HG02571 (cell line): ENCODE measurements around the gene MED9.
A peak's percentile ranks its signal among the peaks of the same experiment; 100 is the strongest.
"Not testable (repeated sequence)": the region's sequence is repeated elsewhere in the genome, so short reads cannot be mapped to it uniquely, and the experiment has no call there.

ENCODE experiments used
- ATAC-seq: cut with Tn5 transposase; IDR thresholded peaks from one replicate; pipeline ENCODE4 v1.9.1; 2021; ENCODE audit warnings: mild to moderate bottlenecking, moderate library complexity; ENCODE audit not compliant: unreplicated experiment

Gene MED9, protein sequence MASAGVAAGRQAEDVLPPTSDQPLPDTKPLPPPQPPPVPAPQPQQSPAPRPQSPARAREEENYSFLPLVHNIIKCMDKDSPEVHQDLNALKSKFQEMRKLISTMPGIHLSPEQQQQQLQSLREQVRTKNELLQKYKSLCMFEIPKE

DNA sequence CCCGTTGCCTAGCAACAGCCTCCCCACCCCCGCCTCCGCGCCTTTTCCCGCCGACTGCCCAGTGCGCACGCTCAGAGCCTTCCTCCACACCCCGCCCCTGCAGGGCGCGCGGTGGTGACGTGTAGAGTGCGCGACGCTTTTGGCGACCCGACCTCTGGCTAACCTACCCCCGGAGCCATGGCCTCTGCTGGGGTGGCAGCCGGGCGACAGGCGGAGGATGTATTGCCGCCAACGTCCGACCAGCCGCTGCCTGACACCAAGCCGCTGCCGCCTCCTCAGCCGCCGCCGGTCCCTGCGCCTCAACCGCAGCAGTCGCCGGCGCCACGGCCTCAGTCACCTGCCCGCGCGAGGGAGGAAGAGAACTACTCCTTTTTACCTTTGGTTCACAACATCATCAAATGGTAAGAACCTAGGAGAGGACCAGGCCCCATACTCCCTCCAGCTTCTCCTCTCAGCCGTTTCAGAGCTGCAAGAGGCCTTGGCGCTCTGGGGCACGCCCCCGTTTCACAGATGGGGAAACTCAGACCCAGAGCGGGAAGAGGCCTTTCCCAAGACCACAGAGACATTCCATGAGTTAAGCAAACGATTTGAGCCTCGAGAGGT is at the start of gene MED9:
Gene MED9 (plus strand): TSS at position 136 of the 603 bp plus-strand sequence. CDS start 42 bp downstream, at position 178.
- peak; percentile 77 for ATAC-seq

DNA sequence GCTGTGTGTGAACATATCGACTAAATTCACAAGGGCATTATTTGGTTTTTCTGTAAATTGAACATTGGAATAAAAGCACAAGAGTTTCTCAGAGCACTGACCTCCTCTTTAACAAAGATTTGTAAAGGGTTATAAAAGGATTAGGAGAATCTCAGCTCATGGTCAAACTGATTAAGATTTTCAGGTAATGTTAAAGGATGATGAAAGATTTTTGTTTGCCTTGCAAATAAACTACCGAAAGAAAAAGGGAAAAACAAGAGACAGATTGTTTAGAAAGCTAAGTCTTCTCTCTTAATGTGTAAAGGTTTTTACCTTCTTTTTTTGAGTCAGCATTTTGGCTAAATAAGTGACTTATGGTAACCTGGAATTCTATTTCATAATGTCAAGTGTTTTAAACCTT is 47.6 kb upstream of the MED9 start:
- ATAC-seq = no peak

DNA sequence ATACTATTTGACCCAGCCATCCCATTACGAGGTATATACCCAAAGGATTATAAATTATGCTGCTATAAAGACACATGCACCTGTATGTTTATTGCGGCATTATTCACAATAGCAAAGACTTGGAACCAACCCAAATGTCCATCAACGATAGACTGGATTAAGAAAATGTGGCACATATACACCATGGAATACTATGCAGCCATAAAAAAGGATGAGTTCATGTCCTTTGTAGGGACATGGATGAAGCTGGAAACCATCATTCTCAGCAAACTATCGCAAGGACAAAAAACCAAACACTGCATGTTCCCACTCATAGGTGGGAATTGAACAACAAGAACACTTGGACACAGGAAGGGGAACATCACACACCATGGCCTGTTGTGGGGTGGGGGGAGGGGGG is 45.9 kb upstream of the MED9 start:
- not testable (repeated sequence) for ATAC-seq

DNA sequence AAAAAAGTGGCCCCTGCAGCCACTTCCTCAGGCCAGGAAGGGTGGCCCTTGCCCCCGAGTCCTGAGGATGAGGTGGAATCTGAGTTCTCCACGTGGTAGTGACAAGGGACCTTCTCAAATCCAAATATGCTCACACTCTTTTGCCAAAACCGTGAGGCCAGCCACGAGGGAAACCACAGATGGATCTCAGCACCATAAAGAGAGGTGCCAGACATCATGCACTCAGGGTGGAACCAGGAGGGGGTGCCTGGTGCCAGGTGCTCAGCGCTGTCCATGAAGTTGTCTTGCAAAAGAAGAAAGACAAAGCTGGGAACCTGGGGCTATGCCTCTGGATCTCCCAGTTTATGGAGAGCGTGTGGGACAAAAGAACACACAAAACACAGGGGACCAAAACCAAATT is 45.2 kb upstream of the MED9 start:
- ATAC-seq = no peak

DNA sequence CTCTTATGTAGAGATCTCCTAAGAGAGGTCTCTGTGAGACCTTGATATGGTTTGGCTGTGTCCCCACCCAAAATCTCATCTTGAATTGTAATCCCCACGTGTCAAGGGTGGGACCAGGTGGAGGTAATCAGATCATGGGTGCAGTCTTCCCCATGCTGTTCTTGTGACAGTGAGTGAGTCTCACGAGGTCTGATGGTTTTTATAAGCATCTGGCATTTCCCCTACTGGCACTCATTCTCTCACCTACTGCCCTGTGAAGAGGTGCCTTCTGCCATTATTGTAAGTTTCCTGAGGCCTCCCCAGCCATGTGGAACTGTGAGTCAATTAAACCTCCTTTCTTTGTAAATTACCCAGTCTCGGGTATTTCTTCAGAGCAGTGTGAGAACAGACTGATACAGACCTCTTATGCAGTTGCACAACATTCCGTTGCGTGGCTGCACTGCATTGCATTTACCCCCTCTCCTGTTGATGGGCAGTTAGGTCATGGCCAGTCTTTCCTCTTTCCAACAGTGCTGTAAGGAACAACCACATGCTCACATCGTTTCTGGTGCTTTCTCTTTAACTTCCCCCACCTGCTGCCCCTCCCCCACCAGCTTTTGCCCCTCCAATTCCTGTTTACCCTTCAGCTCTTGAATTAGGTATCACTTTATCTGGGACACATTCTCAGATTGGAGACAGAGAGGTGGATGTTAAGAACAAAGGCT is 43.6 kb upstream of the MED9 start:
- ATAC-seq = no peak

DNA sequence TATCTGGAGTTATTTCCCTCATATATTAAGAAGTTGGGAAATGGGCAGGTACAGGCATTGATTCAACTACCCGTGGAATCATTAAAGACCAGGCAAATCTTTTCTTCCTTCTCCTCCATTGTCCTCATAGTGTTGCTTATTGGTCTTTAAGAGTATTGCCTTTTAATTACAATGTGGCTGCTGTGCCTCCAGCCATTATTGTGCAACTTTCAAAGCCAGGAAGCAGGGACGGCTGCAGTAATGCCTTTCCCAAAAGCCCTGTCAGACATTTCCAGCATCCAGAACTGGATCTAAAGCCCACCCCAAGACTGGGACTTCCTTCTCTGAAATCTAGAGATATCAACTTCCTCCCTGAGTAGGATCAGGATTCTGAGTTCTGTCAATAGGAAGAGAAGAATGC is 42.3 kb upstream of the MED9 start:
- ATAC-seq = no peak

DNA sequence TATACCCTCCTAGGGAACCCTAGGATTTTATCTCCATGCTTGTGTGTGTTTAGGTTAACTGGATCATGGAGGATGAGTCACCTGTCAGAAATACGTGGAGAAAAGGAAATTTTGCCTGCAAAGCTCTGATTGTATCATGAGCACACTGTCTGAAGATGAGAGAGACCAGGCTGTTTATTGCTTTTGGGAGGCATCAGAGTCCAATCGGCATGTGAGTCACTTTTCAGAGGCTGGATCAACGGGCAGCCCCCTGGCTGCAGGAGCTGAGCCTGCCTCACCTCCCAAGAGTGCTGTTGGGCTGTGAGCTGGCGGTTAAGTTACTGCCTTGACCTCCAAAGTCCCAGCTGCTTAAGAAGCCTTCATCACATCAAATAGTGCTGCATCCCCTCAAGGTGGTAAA is 41.5 kb upstream of the MED9 start:
- no peak for ATAC-seq

DNA sequence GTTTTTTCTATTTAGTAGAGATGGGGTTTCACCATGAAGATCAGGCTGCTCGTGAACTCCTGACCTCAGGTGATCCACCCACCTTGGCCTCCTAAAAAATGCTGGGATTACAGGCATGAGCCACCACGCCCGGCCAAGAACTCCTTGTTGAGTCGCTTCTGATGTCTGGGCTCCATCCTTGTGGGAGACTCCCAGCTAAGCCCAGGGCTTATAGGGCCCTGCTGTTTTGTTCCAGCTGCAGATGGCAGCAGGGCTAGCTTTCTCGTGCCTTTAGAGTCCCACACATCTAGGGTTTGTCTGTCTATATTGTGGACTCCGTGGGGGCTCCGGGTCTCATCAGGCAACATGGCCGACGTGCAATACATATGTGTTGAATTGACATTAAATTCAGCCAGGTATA is 39.3 kb upstream of the MED9 start:
- ATAC-seq = no peak

DNA sequence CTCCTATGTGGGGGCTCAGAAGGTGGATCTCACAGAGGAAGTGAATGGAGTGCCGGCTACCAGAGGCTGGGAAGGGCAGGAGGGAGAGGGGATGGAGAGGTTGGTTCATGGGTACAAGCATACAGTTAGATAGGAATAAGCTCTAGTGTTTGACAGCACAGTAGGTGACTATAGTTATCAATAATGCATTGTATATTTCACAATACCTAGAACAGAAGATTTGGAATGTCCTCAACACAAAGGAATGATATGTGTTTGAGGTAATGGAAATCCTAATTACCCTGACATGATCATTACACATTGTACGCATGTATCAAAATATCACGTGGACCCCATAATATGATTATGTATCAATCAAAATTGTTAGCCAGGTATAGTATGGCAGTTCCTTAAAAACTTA is 38.9 kb upstream of the MED9 start:
- no peak for ATAC-seq

DNA sequence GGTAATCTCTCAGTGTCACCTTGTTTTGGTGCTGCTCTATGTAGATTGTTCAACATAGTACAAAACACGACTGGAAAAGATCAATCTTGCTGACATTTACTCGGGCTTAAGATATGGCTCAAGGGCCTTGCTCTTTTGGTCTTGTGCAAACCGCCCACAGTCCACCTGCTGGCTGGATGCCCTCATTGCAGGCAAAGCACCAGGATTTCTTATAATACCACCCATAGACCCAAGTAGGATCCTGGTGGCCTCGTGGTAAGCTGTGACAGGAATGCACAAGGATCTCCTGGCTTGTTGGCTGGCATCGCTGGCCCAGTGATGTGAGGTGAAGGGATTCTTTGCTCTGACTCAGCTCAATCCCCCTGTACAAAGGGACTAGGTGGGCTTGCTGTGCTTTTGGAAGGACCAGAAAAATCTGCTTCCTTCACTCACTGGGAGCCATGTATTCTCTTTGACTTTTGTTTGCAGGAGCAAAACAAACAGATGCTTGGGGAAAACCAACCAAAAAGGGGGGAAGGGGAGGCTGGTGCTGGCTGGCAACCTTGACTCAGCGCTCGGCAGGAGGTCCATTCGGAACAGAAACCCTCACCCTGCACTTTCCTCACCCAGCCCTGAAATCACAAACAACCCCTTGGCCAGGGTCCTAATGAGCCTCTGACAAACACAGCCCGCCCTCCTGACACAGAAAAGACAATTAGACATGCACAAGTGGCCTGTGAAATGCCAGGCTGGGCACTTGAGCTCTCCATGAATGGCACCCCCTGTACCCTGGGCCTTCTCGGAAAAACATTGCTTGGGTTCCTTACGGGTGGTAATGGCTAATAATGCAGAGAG is 36.6 kb upstream of the MED9 start:
- ATAC-seq = no peak

DNA sequence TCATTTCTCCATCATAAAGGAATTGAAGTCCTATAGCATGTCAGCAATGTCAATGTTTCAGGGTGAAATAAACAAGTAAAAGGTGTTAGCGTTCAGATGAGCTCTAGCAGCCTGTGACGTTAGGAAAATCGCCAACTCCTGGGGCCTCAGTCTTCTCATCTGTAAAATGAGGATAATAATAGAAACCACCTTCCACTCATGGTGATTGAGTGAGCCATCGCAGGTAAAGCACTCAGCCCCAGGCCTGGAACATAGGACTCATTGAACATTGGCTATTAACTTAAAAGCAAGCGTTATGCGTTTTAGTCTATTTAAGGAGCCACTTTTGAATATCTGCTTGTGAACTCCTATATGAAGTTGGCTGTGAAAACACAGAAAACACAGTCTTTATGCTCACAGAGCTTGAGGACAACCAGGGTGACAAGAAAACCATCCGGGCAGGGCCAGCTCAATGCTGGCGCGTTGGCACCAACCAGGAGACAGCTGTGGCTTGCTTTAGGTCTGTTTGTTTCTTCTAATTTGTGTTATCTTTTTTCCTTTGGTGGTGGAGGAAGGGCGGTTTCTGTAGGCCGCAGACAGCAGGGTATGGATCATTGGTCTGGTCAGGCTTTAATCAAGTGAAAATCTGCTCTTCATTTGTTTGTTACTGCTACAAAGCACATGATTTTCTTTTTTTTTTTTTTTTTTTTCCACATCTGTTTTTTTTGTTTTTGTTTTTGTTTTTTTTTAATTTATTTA is 35.7 kb upstream of the MED9 start:
- ATAC-seq = no peak

DNA sequence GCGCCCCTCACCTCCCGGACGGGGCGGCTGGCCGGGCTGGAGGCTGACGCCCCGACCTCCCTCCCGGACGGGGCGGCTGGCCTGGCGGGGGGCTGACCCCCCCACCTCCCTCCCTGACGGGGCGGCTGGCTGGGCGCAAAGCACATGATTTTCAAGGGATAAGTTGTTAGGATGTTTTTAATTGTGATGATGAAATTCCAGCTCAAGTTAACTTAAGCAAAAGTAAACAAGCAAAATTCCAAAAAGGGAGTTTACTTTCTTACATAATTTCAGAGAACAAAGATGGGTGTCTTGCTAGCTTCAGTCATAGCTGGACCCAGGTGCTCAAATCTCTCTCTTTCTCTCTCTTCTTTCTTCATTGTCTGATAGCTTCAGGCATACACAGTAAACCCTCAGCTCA is 33.6 kb upstream of the MED9 start:
- ATAC-seq = no peak

DNA sequence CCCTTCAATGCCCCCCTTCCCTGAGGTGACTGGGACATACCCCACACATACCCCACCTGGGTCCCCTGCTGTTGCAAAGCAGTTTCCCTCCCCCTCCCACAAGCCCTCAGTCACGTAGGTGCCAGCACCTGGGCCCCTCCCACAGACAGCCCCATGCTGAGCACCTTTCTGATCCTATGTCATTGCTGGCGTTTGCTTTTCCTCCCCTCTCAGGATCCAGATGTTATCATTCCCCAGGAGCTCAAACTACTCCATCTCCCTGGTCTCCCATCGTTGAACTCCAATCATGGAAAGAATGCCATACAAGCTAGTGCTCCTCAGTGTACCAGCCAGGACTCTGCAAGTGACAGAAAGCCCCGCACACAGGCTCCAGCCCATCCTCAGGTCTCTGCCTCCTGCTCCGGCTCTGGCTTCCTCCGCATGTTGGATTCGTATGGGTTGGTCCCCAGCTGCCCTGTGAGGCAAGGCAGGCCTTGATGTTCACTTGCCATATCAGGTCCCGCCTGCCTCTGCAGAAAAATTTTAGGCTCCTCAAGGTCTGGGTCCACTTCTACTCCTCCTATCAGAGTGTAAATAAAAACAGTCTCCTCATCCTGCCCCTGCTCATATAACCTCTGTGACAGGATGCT is 31.4 kb upstream of the MED9 start:
- ATAC-seq = no peak

DNA sequence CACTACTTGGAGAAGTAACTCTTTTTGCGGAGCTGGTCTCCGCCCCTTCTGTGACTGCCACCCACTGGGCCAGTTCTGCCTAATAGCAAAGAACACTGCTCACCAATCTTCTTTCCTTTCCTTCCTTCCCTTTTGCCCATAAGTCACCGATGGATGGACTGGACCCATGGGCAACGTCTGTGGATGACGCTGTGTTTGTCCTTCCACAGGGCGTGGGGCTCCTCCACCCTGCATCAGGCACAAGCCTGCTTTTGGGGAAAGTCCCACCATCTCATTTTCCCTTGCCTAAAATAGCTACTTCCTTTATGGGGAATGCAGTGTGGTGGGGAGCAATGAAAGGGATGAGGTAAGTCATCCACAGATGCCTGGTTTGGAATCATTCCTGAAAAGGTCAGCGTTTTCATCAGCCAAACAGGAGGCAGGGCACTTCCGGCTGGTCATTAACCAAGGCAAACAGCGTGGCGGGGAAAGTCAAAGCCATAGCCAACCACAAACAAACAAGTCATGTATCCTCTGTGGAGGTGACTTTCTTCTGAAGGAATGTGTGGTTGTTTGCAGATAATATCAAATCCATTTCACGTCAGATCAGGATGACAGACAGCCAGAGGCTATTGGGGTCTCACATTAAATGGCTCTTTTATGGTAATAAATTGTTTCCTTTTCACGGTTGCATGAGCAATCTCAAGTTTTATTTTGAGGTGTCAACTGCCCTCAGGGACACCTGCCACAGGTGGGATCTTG is 30.7 kb upstream of the MED9 start:
- no peak for ATAC-seq

DNA sequence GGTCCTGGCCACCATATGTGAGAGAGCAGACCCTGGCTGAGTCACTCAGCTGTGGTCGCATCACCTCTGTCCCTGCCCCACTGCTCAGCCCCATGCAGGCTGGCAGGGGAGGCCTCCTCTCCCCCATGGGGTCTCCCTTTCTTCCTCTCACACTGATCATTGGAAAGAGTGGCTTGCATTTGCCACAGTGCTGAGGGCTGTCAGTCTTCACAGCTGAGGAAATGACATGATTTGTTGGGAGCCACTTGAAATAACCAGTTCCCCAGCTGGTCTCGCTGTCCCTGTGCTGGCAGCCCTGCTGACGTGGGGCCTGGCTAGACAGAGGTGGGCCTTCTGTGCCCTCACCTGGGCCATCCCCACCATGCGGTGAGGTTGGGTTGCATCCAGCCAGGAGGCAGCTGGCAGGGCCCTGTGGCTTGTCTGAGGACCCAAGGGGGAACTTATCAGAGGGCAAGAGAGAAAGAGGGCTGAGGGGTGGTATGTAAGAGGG is 30.1 kb upstream of the MED9 start:
- ATAC-seq = no peak

DNA sequence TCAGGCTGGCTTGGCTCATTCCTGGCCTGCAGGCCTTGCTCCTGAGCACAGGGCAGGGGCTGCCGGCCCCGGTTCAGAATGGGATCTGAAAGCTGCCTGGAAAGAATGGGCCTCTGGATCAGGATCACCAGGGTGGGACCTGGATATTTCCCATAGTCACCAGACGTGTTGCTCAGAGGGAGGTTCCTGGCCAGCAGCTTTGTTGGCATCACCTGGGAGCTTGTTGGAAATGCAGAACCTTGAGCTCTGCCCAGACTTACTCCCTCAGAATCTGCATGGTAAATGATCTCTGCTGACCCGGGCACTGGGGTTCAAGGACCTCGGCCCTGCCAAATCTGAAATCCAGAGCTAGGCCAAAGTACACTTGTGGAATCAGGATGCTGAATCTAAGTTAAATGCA is 29.5 kb upstream of the MED9 start:
- ATAC-seq = no peak

DNA sequence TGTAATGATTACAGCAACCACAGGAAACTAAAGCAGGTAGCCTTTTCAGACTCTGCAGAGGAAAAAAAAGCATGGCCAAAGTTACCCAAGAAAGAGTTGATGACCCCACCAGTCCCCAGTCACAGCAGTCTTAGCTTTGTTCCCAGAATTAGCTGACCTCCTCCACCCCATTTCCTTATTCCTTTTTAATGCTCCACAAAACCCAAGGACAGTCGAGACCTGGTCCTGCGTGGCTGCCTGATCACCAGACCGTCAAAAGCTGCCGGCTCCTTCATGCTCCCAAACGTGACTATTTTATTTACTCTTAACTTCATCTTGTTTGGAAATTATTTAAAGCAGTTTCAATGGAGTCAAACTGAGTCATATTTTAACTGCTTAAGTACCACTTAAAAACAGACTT is 28.7 kb upstream of the MED9 start:
- ATAC-seq = no peak

DNA sequence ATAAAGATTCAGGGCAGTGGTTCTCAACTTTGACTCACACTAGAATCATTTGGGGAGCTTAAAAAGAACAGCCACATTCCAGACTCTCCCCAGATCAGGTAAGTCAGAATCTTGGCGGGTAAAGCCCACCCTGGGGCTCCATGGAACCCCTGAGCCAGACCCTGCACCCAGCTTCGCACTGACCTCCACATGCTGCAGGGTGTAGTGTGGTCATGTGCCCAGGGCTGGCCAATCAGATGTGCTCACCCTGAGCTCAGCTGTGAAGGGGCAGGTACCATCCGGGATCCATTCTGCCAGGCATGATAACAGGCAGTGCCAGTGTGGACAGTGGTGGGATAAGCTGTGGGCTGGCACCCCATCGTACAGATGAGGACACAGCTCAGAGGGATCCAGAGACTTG is 28.1 kb upstream of the MED9 start:
- no peak for ATAC-seq

DNA sequence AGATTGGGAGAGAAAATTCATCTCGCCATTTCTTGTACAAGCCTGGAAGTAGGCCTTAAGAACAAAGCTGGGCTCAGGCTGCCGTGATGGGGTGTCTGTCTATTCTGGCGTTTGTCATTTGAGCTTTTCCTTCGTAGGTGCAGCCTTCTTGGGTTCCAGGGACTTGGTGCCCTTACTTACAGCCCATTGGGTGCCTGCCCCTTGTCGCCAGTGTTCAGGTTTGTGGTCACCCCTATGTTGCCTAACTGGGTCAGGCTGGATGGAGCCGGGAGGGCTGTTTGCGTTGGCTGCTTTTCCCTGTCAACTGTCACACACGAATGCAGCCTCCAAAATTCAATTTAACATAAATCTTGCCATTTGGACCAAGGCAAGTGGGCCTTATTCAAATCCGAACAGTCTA is 23.7 kb upstream of the MED9 start:
- ATAC-seq = no peak

DNA sequence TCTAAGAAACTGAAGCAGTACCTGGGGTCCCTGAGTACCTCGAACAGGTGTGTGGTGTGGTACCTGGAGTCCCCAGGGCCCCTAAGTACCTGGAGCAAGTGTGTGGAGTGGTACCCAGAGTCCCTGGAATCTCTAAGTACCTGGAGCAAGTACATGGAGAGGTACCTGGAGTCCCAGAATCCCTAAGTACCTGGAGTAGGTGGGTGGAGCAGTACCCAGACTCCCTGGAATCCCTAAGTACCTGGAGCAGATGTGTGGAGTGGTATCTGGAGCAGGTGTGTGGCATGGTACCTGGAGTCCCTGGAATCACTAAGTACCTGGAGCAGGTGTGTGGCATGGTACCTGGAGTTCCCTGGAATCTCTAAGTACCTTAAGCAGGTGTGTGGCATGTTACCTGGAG is 22.5 kb upstream of the MED9 start:
- ATAC-seq = no peak
